ENCODE data around the gene ATP5ME.

- no peak for TF ChIP-seq CTCF (IDR thresholded peaks at IDR 0.05)
- no peak for TF ChIP-seq POLR2A (IDR thresholded peaks at IDR 0.05)
These were observed 8.6 kb upstream of the ATP5ME start for GRCh38 chr4:682490-683172.

Data from esophagus squamous epithelium (tissue), 4 donors.